Measurements from ENCODE around the gene STX10. TPM values are rescaled to one million over a fixed set of nuclear protein-coding genes. Genes with fewer than 3 reads are reported as not detected.

STX10 gene
- total and polyA plus RNA-seq, 2 donors (not counting 3 experiments of a cell fraction or from before 2014, with no cell fraction given): 63.1 to 91.6 TPM

DNA sequence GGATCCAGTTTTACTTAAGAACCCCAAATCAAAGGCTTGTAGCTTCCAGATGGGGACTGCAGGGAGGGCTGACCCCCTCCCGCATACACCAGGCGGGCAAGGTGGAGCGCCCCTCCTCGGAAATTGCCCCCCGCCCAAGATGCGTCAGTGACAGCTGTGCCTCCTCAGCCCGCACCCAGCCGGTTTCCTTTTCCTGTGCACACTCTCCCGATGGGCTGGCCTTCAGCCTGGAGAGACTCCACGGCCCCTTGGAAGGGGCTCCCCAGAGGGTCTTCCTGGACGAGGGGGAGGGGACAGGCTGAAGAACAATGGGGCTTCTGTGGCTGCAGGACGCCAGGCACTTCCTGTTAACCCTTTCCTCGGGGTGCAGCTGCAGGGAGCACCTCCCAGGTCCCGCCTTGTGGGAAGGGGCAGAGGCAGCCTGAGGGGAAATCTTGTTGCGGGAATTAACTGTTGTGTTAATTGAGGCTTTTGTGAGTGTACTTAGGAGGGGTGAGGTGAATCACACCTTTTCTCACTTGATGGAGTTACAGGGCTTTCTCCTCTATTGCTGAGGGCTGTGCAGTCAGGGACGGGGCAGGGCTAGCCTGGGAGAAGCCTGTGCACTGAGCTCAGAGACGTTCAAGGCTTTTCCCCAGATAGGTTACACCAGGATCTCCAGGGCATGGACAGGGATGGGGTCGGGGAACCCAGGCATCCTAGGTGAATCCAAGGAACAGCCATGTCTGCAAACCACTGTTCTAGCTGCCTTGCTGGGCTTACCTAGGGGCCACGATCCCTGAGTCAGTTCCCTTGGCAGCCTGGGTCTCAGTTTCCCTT lies 14.4 kb upstream of the STX10 start:
- ChIA-PET CTCF (interaction anchor here (0.6 to 2.8 kb wide), 8 partner anchors 9 to 113 kb away, joined by 3 to 24 read pairs (median 6); no protein-coding TSS in a partner anchor), POLR2A (interaction anchor here (0.6 to 3.3 kb wide), 4 partner anchors 9 to 42 kb away, joined by 3 to 25 read pairs (median 12); no protein-coding TSS in a partner anchor)
- Histone ChIP-seq H3K36me3 (ENCODE audit: control insufficient read depth in 2 of 2, extremely low read depth in 1 of 2, insufficient read depth in 2 of 2, low read length in 2 of 2) (no peaks in the 10 kb centered on the region), H3K9ac (replicated peaks; ENCODE audit: extremely low read depth, insufficient read depth, low read length) (peak overlapping the region; percentile 84), H3K4me2 (ENCODE audit: insufficient read depth, low read length) (peak overlapping the region; percentile 51), H3K4me3 (replicated peaks in 1 of 3; ENCODE audit: insufficient read depth in 1 of 3, low read depth in 1 of 3, low read length in 3 of 3) (no peak overlapping the region), H3K9me3 (replicated peaks; ENCODE audit: control insufficient read depth, insufficient read depth, low read length) (no peaks in the 10 kb centered on the region), H3K27me3 (ENCODE audit: control insufficient read depth in 2 of 2, insufficient read depth in 2 of 2, low read length in 2 of 2) (no peaks in the 10 kb centered on the region), H2AFZ (ENCODE audit: low read depth, low read length) (no peak overlapping the region), H4K20me1 (replicated peaks; ENCODE audit: control insufficient read depth, extremely low read depth, insufficient read depth, low read length) (no peaks in the 10 kb centered on the region), H3K79me2 (ENCODE audit: control insufficient read depth, insufficient read depth, low read length) (no peaks in the 10 kb centered on the region), H3K9me1 (replicated peaks; ENCODE audit: control insufficient read depth, extremely low read depth, insufficient read depth, low read length) (no peaks in the 10 kb centered on the region), H3K27ac (ENCODE audit: insufficient read depth, low read depth, low read length) (peak overlapping the region; percentile 99), H3K4me1 (ENCODE audit: control insufficient read depth, extremely low read depth, insufficient read depth, low read length) (peaks cover 49% of the 10 kb centered on the region)
- dilution Hi-C loops (cut with MboI; ENCODE audit: extremely low pct_ligation_motif_present, low sequenced_read_pairs): no loop called here
- DNase-seq (ENCODE audit: low read depth, low spot score): peak; percentile 89
- peak; percentile 73 for TF ChIP-seq POLR2AphosphoS5 (IDR thresholded peaks at IDR 0.05; ENCODE audit: insufficient read depth, low read depth, low read length)
- TF ChIP-seq POLR2A (IDR thresholded peaks at IDR 0.05; ENCODE audit: low read depth, low read length): no peak
- no peak for TF ChIP-seq GATA2 (IDR thresholded peaks at IDR 0.05; ENCODE audit: insufficient read depth, insufficient read length, low read depth, low read length)
- peak; percentile 79 for TF ChIP-seq FOS (IDR thresholded peaks at IDR 0.05; ENCODE audit: borderline replicate concordance, insufficient read depth, low read length)
- no peak for TF ChIP-seq EZH2 (IDR thresholded peaks at IDR 0.05; ENCODE audit: borderline replicate concordance, low read depth, low read length, severe bottlenecking)
- BruUV-seq (replicated peaks): no TSS peak
- intact Hi-C loops (cut with micrococcal nuclease): loop anchor here (1.0 to 5.0 kb wide), 2 partner anchors 12 to 568 kb away; no protein-coding TSS in a partner anchor
- FAIRE-seq: peak; percentile 83

Data from endothelial cell of umbilical vein (primary cell).